GM12878 (cell line): ENCODE measurements around the gene LMTK2. TPM values are rescaled to one million over a fixed set of nuclear protein-coding genes. Genes with fewer than 3 reads are reported as not detected.

Source experiments
- ATAC-seq: fragments of 200-7000 bp; cut with Tn5 transposase; 3 replicates; pipeline ENCODE4 v1.9.1; 2020; ENCODE audit warnings: mild to moderate bottlenecking, moderate library complexity
- BruUV-seq: library from RNA; stranded (reverse); fragments of 400-500 nt; replicated peaks from 2 replicates; lab custom pipeline; 2021; lab: Mats Ljungman, UMichigan
- CTCF ChIA-PET: fragments of 300-600 bp; sonication (Branson Sonifier 250); formaldehyde crosslinking; extraction: SDS; loops from one replicate; lab custom pipeline; 2021; ENCODE audit warnings: inconsistent platforms; lab: Yijun Ruan, JAX
- POLR2A ChIA-PET: fragments of 350-600 bp; formaldehyde crosslinking; extraction: SDS; loops from one replicate; lab custom pipeline; 2021; ENCODE audit warnings: inconsistent platforms; lab: Charles Lee
- RAD21 ChIA-PET: fragments of 300-600 bp; sonication (Branson Sonifier 250); formaldehyde crosslinking; loops from one replicate; lab custom pipeline; 2023; ENCODE audit warnings: antibody characterized with exemption; ENCODE audit not compliant: unreplicated experiment; lab: Charles Lee
- SMC1A ChIA-PET: fragments of 300-600 bp; sonication (Branson Sonifier 250); formaldehyde crosslinking; loops from one replicate; lab custom pipeline; 2023; ENCODE audit not compliant: unreplicated experiment, uncharacterized antibody; lab: Charles Lee
- DNase-seq: peaks from one replicate; pipeline ENCODE4 v3.0.0-alpha.2; 2011; ENCODE audit warnings: low read depth, low spot score
- FAIRE-seq: peaks from 3 replicates; lab custom pipeline; 2011; peaks lifted over from hg19 to GRCh38; lab: Jason Lieb, UNC
- H2AFZ ChIP-seq: 2 replicates; pipeline ENCODE4 v1.6.0; 2011; ENCODE audit warnings: low read depth, low read length, control low read depth; ENCODE audit not compliant: control insufficient read depth
- H3K27ac ChIP-seq: 2 replicates; pipeline ENCODE4 v1.5.1; 2011; ENCODE audit warnings: control low read depth; ENCODE audit not compliant: control insufficient read depth, insufficient read depth
- H3K27me3 ChIP-seq, 2 experiments: replicated peaks in 1 of 2; 2 replicates each; pipeline versions ENCODE4 v1.6.0 to v1.6.1; 2011; ENCODE audit warnings: low read length in 1 of 2; ENCODE audit not compliant: control insufficient read depth in 2 of 2, insufficient read depth in 2 of 2
- H3K36me3 ChIP-seq, 2 experiments: 2 replicates each; pipeline ENCODE4 v1.5.1; 2011; ENCODE audit warnings: low read length in 1 of 2; ENCODE audit not compliant: control insufficient read depth in 2 of 2, insufficient read depth in 2 of 2
- H3K4me1 ChIP-seq: 2 replicates; pipeline ENCODE4 v1.6.1; 2011; ENCODE audit warnings: mild to moderate bottlenecking, low read length, moderate library complexity, mixed read lengths; ENCODE audit not compliant: control insufficient read depth, insufficient read depth
- H3K4me2 ChIP-seq: 2 replicates; pipeline ENCODE4 v1.6.0; 2011; ENCODE audit warnings: control low read depth; ENCODE audit not compliant: control insufficient read depth, insufficient read depth
- H3K4me3 ChIP-seq: fragments of 200-600 bp; sonication (generic); 2 replicates; pipeline ENCODE4 v1.5.1; 2016
- H3K79me2 ChIP-seq: 2 replicates; pipeline ENCODE4 v1.6.0; 2011; ENCODE audit warnings: low read length; ENCODE audit not compliant: control insufficient read depth, insufficient read depth
- H3K9ac ChIP-seq: 2 replicates; pipeline ENCODE4 v1.8.0; 2011; ENCODE audit warnings: low read length, control low read depth, mixed read lengths; ENCODE audit not compliant: control insufficient read depth, insufficient read depth
- H3K9me3 ChIP-seq: replicated peaks from 3 replicates; pipeline ENCODE4 v1.5.1; 2011; ENCODE audit warnings: mild to moderate bottlenecking, low read length; ENCODE audit not compliant: control insufficient read depth, insufficient read depth
- H4K20me1 ChIP-seq: 2 replicates; pipeline ENCODE4 v1.6.0; 2011; ENCODE audit not compliant: control insufficient read depth, insufficient read depth
- CBFB ChIP-seq: IDR thresholded peaks from 2 replicates; pipeline ENCODE4 v1.6.1; 2016; ENCODE audit warnings: antibody characterized with exemption, low read depth
- CUX1 ChIP-seq: IDR thresholded peaks from 2 replicates; pipeline ENCODE4 v1.6.1; 2012; ENCODE audit warnings: improper control_type of control experiment, low read depth, low read length; ENCODE audit not compliant: insufficient replicate concordance
- FOS ChIP-seq: IDR thresholded peaks from 3 replicates; pipeline ENCODE4 v1.6.1; 2011; ENCODE audit warnings: borderline replicate concordance; ENCODE audit not compliant: insufficient read length; ENCODE audit errors: extremely low read depth
- KAT2A ChIP-seq: conservative IDR thresholded peaks from 2 replicates; pipeline ENCODE4 v1.6.1; 2011; ENCODE audit warnings: low read depth, low read length; ENCODE audit not compliant: control insufficient read depth
- NFYB ChIP-seq: IDR thresholded peaks from 2 replicates; pipeline ENCODE4 v1.6.1; 2011; ENCODE audit warnings: low read depth, mild to moderate bottlenecking, low read length, improper control_type of control experiment, moderate library complexity; ENCODE audit not compliant: insufficient read depth
- RFX5 ChIP-seq: IDR thresholded peaks from 2 replicates; pipeline ENCODE4 v1.6.1; 2011; ENCODE audit warnings: low read depth, low read length, improper control_type of control experiment
- SMARCA5 ChIP-seq: fragments of 450-650 bp; IDR thresholded peaks from 2 replicates; pipeline ENCODE4 v1.6.1; 2017; ENCODE audit warnings: mild to moderate bottlenecking
- STAT1 ChIP-seq: fragments of 450-650 bp; conservative IDR thresholded peaks from 2 replicates; pipeline ENCODE4 v1.6.1; 2014; ENCODE audit warnings: antibody characterized with exemption, mild to moderate bottlenecking
- ZNF24 ChIP-seq: fragments of 450-650 bp; IDR thresholded peaks from 2 replicates; pipeline ENCODE4 v1.6.1; 2017; ENCODE audit warnings: antibody characterized with exemption, mild to moderate bottlenecking
- WGBS: methylation state at CpG from one replicate; pipeline ENCODE4 v1.1.6; 2016; ENCODE audit warnings: low lambda C conversion rate; ENCODE audit not compliant: insufficient replicate concordance, insufficient coverage; ENCODE audit errors: missing lambda C conversion rate; 5-methylcytosine and 5-hydroxymethylcytosine counted together
- in situ Hi-C: fragments of 300-500 bp; cut with MboI; formaldehyde crosslinking; loops from 9 replicates; pipeline ENCODE4 v1.14.3; 2018; ENCODE audit warnings: mixed read lengths
- intact Hi-C: fragments of 100-400 bp; cut with micrococcal nuclease; formaldehyde crosslinking; loops from one replicate; pipeline ENCODE4 v1.14.2; 2022; ENCODE audit not compliant: unreplicated experiment
- polyA plus RNA-seq, 11 experiments: library from polyadenylated mRNA; depleted of rRNA in 4 of 11; unstranded in 6 of 11; stranded (reverse) in 5 of 11; fragments of >200 nt; fragmentation: Nextera tagmentation in 4 of 11; fragmentation: Illumina TruSeq in 1 of 11; extraction: Ambion mirVana in 4 of 11; extraction: Trizol in 1 of 11; gene quantifications; 1 replicate in 1 of 11; 2 replicates in 10 of 11; pipeline versions ENCODE4 v1.2.1 to v1.2.3, GENCODE V29; 2011 to 2016; ENCODE audit warnings: inconsistent platforms in 2 of 11, missing spikeins in 2 of 11, low read depth in 1 of 11
- total RNA-seq, 4 experiments: library from RNA; depleted of rRNA in 3 of 4; stranded (reverse); fragments of >200 nt in 3 of 4; fragmentation: Illumina TruSeq in 1 of 4; extraction: Trizol in 1 of 4; gene quantifications; 2 replicates each; pipeline versions ENCODE4 v1.2.1 to v1.2.3, GENCODE V29; 2013 to 2021

Gene LMTK2
- total and polyA plus RNA-seq, 10 of the 15 experiments (the other 5 are each of a cell fraction or from before 2014, with no cell fraction given): 0.68 to 8.7 (median 4.6) TPM

- in situ Hi-C loops: no loop called here
- no TSS peak for BruUV-seq
These were observed 131.4 kb downstream of the LMTK2 start for GRCh38 chr7:98238076-98238475.

GRCh38 chr7:98238976-98239375 is 132.3 kb downstream of the LMTK2 start:
- H3K4me2 ChIP-seq: no peak overlapping the region
- WGBS: 94% methylated on average over 9 of the region's 9 CpGs
- ATAC-seq (no peak), FAIRE-seq (no peak), DNase-seq (no peak)
- H3K4me3 ChIP-seq: no peak overlapping the region
- H3K9me3 ChIP-seq: no peaks in the 10 kb centered on the region
- no peaks in the 10 kb centered on the region for H3K27me3 ChIP-seq
- ChIA-PET SMC1A (interaction anchor here (2.2 kb wide), 1 partner anchor 70 kb away, joined by 5 read pairs; no protein-coding TSS in a partner anchor), RAD21 (interaction anchor here (0.8 to 1.8 kb wide), 3 partner anchors 36 to 216 kb away, joined by 3 to 4 read pairs (median 4); no protein-coding TSS in a partner anchor), POLR2A (no interaction called here), CTCF (interaction anchor here (1.0 kb wide), 1 partner anchor 133 kb away, joined by 3 read pairs; the partner anchor contains the start of gene LMTK2)
- H3K9ac ChIP-seq: no peak overlapping the region
- intact Hi-C loops (no loop called here), in situ Hi-C loops (no loop called here)
- H3K36me3 ChIP-seq: no peaks in the 10 kb centered on the region
- no peaks in the 10 kb centered on the region for H3K79me2 ChIP-seq
- BruUV-seq: no TSS peak
- no peaks in the 10 kb centered on the region for H4K20me1 ChIP-seq
- H3K27ac ChIP-seq: no peak overlapping the region
- no peak overlapping the region for H2AFZ ChIP-seq
- TF ChIP-seq KAT2A: no peak
- TF ChIP-seq CUX1: no peak
- TF ChIP-seq SMARCA5: no peak
- H3K4me1 ChIP-seq: no peaks in the 10 kb centered on the region

More at GRCh38 chr7:98238076-98238475, 131.4 kb downstream of the LMTK2 start:
- Histone ChIP-seq H3K9me3 (no peaks in the 10 kb centered on the region), H3K79me2 (no peaks in the 10 kb centered on the region), H3K27me3 (no peaks in the 10 kb centered on the region), H3K9ac (no peak overlapping the region), H4K20me1 (no peaks in the 10 kb centered on the region), H3K4me3 (no peak overlapping the region), H3K4me2 (no peak overlapping the region), H3K27ac (no peak overlapping the region), H3K36me3 (no peaks in the 10 kb centered on the region), H2AFZ (no peak overlapping the region), H3K4me1 (no peaks in the 10 kb centered on the region)
- ATAC-seq (no peak), FAIRE-seq (no peak), DNase-seq (no peak)
- intact Hi-C loops: no loop called here
- ChIA-PET RAD21 (no interaction called here), CTCF (no interaction called here), POLR2A (no interaction called here), SMC1A (no interaction called here)
- WGBS: 100% methylated on average over 4 of the region's 4 CpGs
- no peak for TF ChIP-seq STAT1
- TF ChIP-seq FOS: no peak
- no peak for TF ChIP-seq CBFB
- TF ChIP-seq RFX5: no peak
- TF ChIP-seq NFYB: no peak
- TF ChIP-seq ZNF24: no peak
